ENCODE data around the gene MEX3C.

- TF ChIP-seq CTCF (IDR thresholded peaks at IDR 0.05) = no peak
- no peak for TF ChIP-seq POLR2A (IDR thresholded peaks at IDR 0.05)
Measured at GRCh38 chr18:51195451-51196117, 1.9 kb downstream of the MEX3C start.

All from right lobe of liver (tissue), 4 donors.